Activated CD4-positive, alpha-beta T cell treated with anti-CD3 and anti-CD28 coated beads for 36 hours (primary cell): ENCODE results near the gene SLC5A3. TPM values are rescaled to one million over a fixed set of nuclear protein-coding genes. Genes with fewer than 3 reads are reported as not detected.
A peak's percentile ranks its signal among the peaks of the same experiment; 100 is the strongest.

ENCODE experiments used
- ATAC-seq: fragments of 200-7000 bp; cut with Tn5 transposase; one replicate; pipeline ENCODE4 v1.10.0; 2021; ENCODE audit warnings: mild to moderate bottlenecking, moderate library complexity
- CTCF ChIA-PET: fragments of 350-600 bp; sonication (Branson Sonifier 250); formaldehyde crosslinking; loops from one replicate; lab custom pipeline; 2021; ENCODE audit warnings: antibody characterized with exemption; lab: Charles Lee
- POLR2A ChIA-PET: fragments of 350-600 bp; sonication (Branson Sonifier 250); formaldehyde crosslinking; loops from one replicate; lab custom pipeline; 2021; ENCODE audit warnings: antibody characterized with exemption, inconsistent platforms; lab: Charles Lee
- DNase-seq: peaks from one replicate; pipeline ENCODE4 v3.0.0-alpha.2; 2020
- H3K27ac Mint-ChIP-seq: one replicate; pipeline ENCODE4 v1.8.0; 2021; ENCODE audit warnings: mixed read lengths
- H3K27me3 Mint-ChIP-seq: one replicate; pipeline ENCODE4 v1.8.0; 2021; ENCODE audit warnings: mixed read lengths
- H3K36me3 Mint-ChIP-seq: one replicate; pipeline ENCODE4 v1.8.0; 2021; ENCODE audit warnings: low read depth, mixed read lengths
- H3K4me1 Mint-ChIP-seq: one replicate; pipeline ENCODE4 v1.8.0; 2021; ENCODE audit warnings: mixed read lengths
- H3K4me3 Mint-ChIP-seq: one replicate; pipeline ENCODE4 v1.8.0; 2021; ENCODE audit warnings: mild to moderate bottlenecking, moderate library complexity, mixed read lengths
- H3K9me3 Mint-ChIP-seq: one replicate; pipeline ENCODE4 v1.8.0; 2021; ENCODE audit warnings: low read depth, mixed read lengths
- intact Hi-C, 2 experiments: fragments of 100-400 bp; cut with DNase I in 1 of 2; cut with micrococcal nuclease in 1 of 2; formaldehyde crosslinking; loops; one replicate each; pipeline versions ENCODE4 v1.14.2 to v1.15.1; 2022 to 2024; cut with DNase I, micrococcal nuclease
- total RNA-seq, 2 experiments: library from RNA; stranded (reverse); gene quantifications; one replicate each; pipeline ENCODE4 v1.2.3, GENCODE V29; 2021

The SLC5A3 gene
- total RNA-seq, result 10 to 100 TPM; 18.2 to 22.9 TPM

DNA sequence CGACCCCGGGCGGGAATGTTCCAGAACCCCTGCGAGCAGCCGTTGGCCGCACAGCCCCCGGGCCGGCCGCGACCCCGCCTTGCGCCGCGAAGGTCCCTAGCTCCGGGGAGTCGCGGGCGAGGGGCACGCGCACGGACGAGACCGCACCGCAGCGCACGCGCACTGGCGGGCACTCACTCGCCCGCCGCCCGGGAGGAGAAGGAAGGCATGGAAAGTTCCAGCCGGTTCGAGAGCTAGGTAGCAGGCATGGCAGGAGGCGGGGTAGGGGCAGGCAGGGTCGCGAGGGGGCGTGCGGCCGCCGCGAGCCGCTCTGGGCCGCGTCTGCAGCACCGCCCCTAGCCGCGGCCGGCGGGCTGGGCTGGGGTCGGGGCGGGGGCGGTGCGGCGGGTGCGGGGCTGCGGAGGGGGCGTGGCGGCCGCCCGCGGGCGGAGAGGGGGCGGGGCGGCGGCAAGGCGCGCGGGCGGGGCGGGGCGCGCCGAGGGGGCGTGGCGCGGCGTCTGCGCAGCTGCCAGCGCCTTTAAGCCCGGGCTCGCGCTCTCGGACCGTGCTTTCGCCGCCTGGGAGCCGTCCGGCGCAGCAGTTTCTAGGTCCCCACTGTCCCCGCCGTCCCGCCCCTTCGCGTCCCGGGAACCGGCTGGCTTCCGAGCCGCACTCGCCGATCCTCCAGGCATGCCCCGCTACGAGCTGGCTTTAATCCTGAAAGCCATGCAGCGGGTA lies at the start of gene SLC5A3, which contains the start of gene MRPS6:
Gene SLC5A3, plus strand, starts transcription at position 547 of the 717 bp plus-strand sequence. CDS start 21,621 bp downstream, outside the sequence.
Gene MRPS6, plus strand, starts transcription at position 547 of the 717 bp plus-strand sequence. Its CDS starts 123 bp downstream, at position 670.
- peak; percentile 66 for ATAC-seq

GRCh38 chr21:34023691-34024373 lies 49.5 kb upstream of the SLC5A3 start:
- ATAC-seq (no peak), DNase-seq (no peak)
- no peaks in the 10 kb centered on the region for H3K27me3 Mint-ChIP-seq
- peaks cover 11% of the 10 kb centered on the region for H3K4me1 Mint-ChIP-seq
- intact Hi-C loops, result loop anchor here (1.0 to 5.0 kb wide), 3 partner anchors 47 to 77 kb away; no protein-coding TSS in a partner anchor
- H3K27ac Mint-ChIP-seq, result no peak overlapping the region
- H3K36me3 Mint-ChIP-seq, result no peaks in the 10 kb centered on the region
- H3K4me3 Mint-ChIP-seq, result no peak overlapping the region
- no peaks in the 10 kb centered on the region for H3K9me3 Mint-ChIP-seq
- POLR2A ChIA-PET, result interaction anchor here (0.6 to 1.4 kb wide), 2 partner anchors 76 to 1556 kb away, joined by 3 to 15 read pairs; no protein-coding TSS in a partner anchor
- CTCF ChIA-PET, result interaction anchor here (0.7 to 1.2 kb wide), 3 partner anchors 15 to 697 kb away, joined by 3 to 4 read pairs (median 3); no protein-coding TSS in a partner anchor

More for the DNA sequence above, at the start of gene SLC5A3, which contains the start of gene MRPS6:
- ChIA-PET POLR2A (interaction anchor here (0.6 to 3.1 kb wide), 2 partner anchors 124 to 141 kb away, joined by 3 to 14 read pairs; no protein-coding TSS in a partner anchor), CTCF (interaction anchor here (0.7 to 4.5 kb wide), 8 partner anchors 9 to 192 kb away, joined by 3 to 29 read pairs (median 4); no protein-coding TSS in a partner anchor)
- Mint-ChIP-seq H3K27me3 (no peaks in the 10 kb centered on the region), H3K4me3 (peak within 1 kb of the TSS; percentile 96), H3K27ac (peak within 1 kb of the TSS; percentile 92), H3K36me3 (peaks cover 35% of the 10 kb centered on the region), H3K9me3 (no peaks in the 10 kb centered on the region), H3K4me1 (peaks cover 37% of the 10 kb centered on the region)
- peak; percentile 81 for DNase-seq
- intact Hi-C loops, result loop anchor here (1.0 to 5.0 kb wide), 7 partner anchors 43 to 430 kb away; partner anchors contain the start of gene ITSN1 (in 1 of the 2)

DNA sequence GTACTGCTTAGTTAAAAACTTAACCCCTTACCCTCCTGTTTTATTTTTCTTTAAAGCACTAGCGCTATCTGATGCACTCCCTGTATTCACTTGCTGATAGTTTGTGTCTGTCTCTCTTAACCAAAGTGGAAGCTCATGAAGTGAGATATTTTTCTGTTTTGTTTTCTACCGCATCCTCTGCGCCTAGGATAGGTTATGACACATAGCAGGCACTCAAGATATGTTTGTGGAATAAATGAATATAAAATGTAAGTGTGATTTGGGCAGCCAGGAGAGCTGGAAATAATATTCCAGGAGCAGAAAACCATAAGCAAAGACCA lies 49.0 kb upstream of the SLC5A3 start:
- intact Hi-C loops, result loop anchor here (5.0 kb wide), 2 partner anchors 47 to 77 kb away; no protein-coding TSS in a partner anchor
- CTCF ChIA-PET, result interaction anchor here (0.6 to 1.1 kb wide), 4 partner anchors 25 to 696 kb away, joined by 3 to 4 read pairs (median 4); no protein-coding TSS in a partner anchor

GRCh38 chr21:34027721-34028461 lies 45.5 kb upstream of the SLC5A3 start:
- DNase-seq (no peak), ATAC-seq (no peak)
- POLR2A ChIA-PET, result no interaction called here
- H3K4me3 Mint-ChIP-seq, result no peak overlapping the region
- no peak overlapping the region for H3K27ac Mint-ChIP-seq
- peaks cover 33% of the 10 kb centered on the region for H3K4me1 Mint-ChIP-seq
- intact Hi-C loops, result no loop called here
- H3K27me3 Mint-ChIP-seq, result no peaks in the 10 kb centered on the region
- CTCF ChIA-PET, result interaction anchor here (0.7 kb wide), 1 partner anchor 127 kb away, joined by 3 read pairs; no protein-coding TSS in a partner anchor
- no peaks in the 10 kb centered on the region for H3K36me3 Mint-ChIP-seq
- H3K9me3 Mint-ChIP-seq, result no peaks in the 10 kb centered on the region

More for the DNA sequence above, 49.0 kb upstream of the SLC5A3 start:
- Mint-ChIP-seq H3K9me3 (no peaks in the 10 kb centered on the region), H3K4me1 (peaks cover 14% of the 10 kb centered on the region), H3K4me3 (no peak overlapping the region), H3K36me3 (no peaks in the 10 kb centered on the region), H3K27me3 (no peaks in the 10 kb centered on the region), H3K27ac (no peak overlapping the region)
- no peak for ATAC-seq
- POLR2A ChIA-PET, result no interaction called here
- no peak for DNase-seq

DNA sequence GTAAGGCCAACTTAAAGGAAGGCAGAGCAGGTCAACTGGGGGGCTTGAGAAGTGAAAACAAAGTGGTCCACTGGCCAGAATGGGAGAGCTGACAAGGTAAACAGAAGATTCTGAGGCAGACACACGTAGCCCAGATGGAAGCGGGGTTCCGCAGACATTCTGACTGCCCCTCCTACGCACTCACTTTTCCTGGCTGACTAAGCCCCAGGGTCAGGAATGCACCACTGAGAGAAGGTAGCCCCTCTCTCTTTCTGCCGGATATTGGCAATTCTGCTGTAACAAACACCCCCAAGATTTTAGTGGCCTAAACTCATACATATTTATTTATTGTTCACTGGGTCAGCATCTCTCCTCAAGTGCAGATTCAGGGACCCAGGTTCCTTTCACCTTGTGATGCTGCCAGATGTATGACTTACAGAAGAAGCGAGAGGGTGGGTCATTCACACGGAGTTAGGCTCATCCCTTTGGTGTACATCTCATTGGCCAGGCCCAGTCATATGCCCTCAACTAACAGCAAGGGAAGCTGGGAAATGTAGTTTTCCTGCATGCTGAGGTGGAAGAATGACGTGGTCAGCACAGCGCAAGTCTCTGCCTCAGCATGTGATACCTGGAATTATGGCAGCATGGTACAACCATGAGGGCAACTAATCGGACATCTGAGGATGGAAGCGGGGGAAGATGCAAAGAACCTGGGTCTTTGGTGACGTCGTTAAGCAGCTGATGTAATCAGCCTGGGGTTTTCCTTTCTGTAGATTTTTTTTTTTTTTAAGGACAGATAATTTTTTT lies 43.4 kb upstream of the SLC5A3 start:
- Mint-ChIP-seq H3K4me3 (peak overlapping the region; percentile 1), H3K36me3 (no peaks in the 10 kb centered on the region), H3K9me3 (no peaks in the 10 kb centered on the region), H3K4me1 (peaks cover 35% of the 10 kb centered on the region), H3K27ac (peak overlapping the region; percentile 89), H3K27me3 (no peaks in the 10 kb centered on the region)
- peak; percentile 97 for ATAC-seq
- intact Hi-C loops, result loop anchor here (1.0 to 5.0 kb wide), 3 partner anchors 43 to 388 kb away; partner anchors contain the start of genes MRPS6 (in 2 of the 2), SLC5A3 (in 2 of the 2), CRYZL1 (in 1 of the 2) and ITSN1 (in 1 of the 2)
- POLR2A ChIA-PET, result interaction anchor here (0.6 kb wide), 2 partner anchors 106 to 1177 kb away, joined by 3 read pairs; no protein-coding TSS in a partner anchor
- peak; percentile 76 for DNase-seq
- CTCF ChIA-PET, result interaction anchor here (0.8 kb wide), 1 partner anchor 106 kb away, joined by 3 read pairs; no protein-coding TSS in a partner anchor

DNA sequence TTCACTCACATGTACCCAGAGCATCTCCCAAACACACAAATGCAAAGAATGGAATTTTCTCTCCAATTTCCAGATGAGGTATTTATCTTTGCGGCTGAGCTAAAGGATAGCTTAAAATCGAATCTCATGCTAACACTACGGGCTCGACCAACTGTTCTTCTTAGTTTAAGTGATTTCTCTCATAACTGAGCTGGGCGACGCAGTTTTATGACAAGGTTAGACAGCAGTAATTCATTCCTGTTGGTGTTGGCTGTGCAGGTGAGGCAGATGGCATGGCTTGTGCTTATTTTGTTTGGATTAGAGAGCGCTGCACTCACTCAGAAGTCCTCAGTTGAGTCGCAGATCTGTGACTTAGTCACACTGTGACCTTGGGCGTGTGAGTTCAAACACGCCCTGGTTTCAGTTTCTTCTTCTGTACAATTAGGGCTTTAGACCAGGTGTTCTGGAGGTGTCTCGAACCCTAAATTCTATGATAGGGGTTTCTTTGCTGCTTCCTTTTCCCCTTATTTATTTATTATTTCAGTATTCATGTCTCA lies 41.5 kb upstream of the SLC5A3 start:
- no peak overlapping the region for H3K4me3 Mint-ChIP-seq
- intact Hi-C loops, result loop anchor here in 1 of 2 experiments (2.0 to 5.0 kb wide), 2 partner anchors 55 to 390 kb away; partner anchors contain the start of genes CRYZL1 and ITSN1
- ChIA-PET CTCF (interaction anchor here (0.5 to 0.6 kb wide), 2 partner anchors 32 to 115 kb away, joined by 3 read pairs; no protein-coding TSS in a partner anchor), POLR2A (no interaction called here)
- ATAC-seq (peak; percentile 75), DNase-seq (peak; percentile 53)
- H3K27ac Mint-ChIP-seq, result peak overlapping the region; percentile 48
- no peaks in the 10 kb centered on the region for H3K27me3 Mint-ChIP-seq
- peaks cover 35% of the 10 kb centered on the region for H3K4me1 Mint-ChIP-seq
- H3K9me3 Mint-ChIP-seq, result peaks cover 4% of the 10 kb centered on the region
- no peaks in the 10 kb centered on the region for H3K36me3 Mint-ChIP-seq

DNA sequence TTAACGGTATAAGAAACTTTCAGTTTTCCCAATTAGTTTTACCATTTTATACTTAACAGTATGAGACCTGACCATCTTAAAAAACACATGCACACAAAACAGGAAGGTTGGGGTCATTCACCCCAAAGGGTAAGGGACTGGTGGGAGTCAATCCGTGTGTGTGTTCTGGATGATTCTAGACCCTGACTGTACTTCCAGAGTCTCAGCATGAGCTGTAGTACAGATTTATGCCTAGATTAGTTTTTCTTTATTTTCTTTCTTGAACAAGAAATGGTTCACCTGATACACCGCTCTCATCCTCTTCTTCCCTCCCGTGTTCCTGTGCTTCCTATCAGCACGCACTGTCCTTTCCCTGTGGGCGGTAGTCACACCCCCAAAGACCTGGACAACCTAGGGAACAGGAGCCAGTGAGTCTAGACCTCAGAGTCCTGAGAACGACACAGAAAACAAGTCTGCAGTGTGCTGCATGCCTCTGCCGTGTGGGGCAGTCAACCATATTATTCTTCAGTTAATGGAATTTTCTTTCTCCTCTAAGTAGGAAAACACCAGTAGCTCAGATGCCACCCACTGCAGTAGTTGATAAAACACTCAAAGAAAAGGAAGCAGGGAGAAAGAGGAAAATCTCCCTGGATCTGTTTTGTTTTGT lies 38.9 kb upstream of the SLC5A3 start:
- Mint-ChIP-seq H3K36me3 (no peaks in the 10 kb centered on the region), H3K4me1 (peaks cover 32% of the 10 kb centered on the region), H3K27ac (no peak overlapping the region), H3K9me3 (peaks cover 4% of the 10 kb centered on the region), H3K27me3 (no peaks in the 10 kb centered on the region), H3K4me3 (no peak overlapping the region)
- CTCF ChIA-PET, result interaction anchor here (0.6 to 1.7 kb wide), 2 partner anchors 110 to 228 kb away, joined by 3 to 5 read pairs; no protein-coding TSS in a partner anchor
- ATAC-seq (no peak), DNase-seq (no peak)
- POLR2A ChIA-PET, result no interaction called here
- intact Hi-C loops, result loop anchor here in 1 of 2 experiments (5.0 kb wide), 1 partner anchor 392 kb away; the partner anchor contains the start of genes CRYZL1 and ITSN1

DNA sequence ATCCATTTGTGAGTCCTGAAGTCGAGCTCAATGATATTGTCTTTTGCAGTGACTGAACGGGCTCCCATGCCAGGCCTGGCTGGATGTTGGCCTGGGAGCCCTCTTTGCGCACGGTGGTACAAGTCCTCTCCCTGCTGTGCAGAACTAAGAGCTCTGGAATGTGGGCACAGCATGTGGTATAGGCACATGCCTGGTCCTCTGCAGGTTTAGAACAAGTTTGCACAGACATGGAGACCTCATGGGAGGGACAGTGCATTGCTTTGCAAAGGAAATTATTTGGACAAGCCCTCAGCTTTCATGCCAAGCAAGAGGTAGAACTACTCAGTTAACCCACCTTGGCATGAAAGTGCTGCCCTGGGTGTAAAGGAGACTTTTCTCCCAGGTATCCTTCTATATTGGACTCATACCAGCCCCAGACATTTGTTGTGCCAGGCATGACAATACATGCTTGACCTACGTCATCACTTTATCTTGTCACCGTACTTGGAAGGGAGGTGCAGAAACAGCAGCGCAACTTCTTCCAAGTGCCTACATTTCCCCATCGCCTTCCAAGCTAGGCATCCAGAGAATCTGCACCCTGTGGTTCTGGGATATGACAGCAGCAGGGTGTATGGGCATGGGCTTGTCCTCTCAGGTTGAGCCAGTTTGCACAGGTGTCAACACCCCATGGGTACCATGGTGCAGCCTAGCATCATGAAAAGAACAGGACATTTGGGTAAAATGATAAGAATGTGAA lies 37.6 kb upstream of the SLC5A3 start:
- Mint-ChIP-seq H3K36me3 (no peaks in the 10 kb centered on the region), H3K4me1 (peaks cover 21% of the 10 kb centered on the region), H3K9me3 (peaks cover 4% of the 10 kb centered on the region), H3K4me3 (no peak overlapping the region), H3K27me3 (no peaks in the 10 kb centered on the region), H3K27ac (peak overlapping the region; percentile 24)
- intact Hi-C loops, result no loop called here
- ChIA-PET POLR2A (no interaction called here), CTCF (interaction anchor here (0.6 to 1.7 kb wide), 5 partner anchors 58 to 313 kb away, joined by 3 to 5 read pairs (median 3); no protein-coding TSS in a partner anchor)
- DNase-seq, result no peak
- no peak for ATAC-seq
